Measurements from ENCODE around the gene PSMC5.

GRCh38 chr17:63841350-63842172, 14.3 kb downstream of the PSMC5 start:
- TF ChIP-seq CTCF (IDR thresholded peaks at IDR 0.05; ENCODE audit: extremely low read depth in 1 of 2, insufficient read depth in 1 of 2, low read depth in 1 of 2, low read length in 2 of 2) (no peak), POLR2A (IDR thresholded peaks at IDR 0.05; ENCODE audit: low read depth, low read length) (no peak), POLR2AphosphoS5 (IDR thresholded peaks at IDR 0.05; ENCODE audit: insufficient read depth, low read depth, low read length) (no peak), EZH2 (IDR thresholded peaks at IDR 0.05; ENCODE audit: borderline replicate concordance, low read depth, low read length, severe bottlenecking) (no peak), MAX (IDR thresholded peaks at IDR 0.05; ENCODE audit: insufficient read depth, insufficient read length) (no peak), FOS (IDR thresholded peaks at IDR 0.05; ENCODE audit: borderline replicate concordance, insufficient read depth, low read length) (no peak)
